ENCODE results near the gene SCCPDH. TPM values are rescaled to one million over a fixed set of nuclear protein-coding genes. Genes with fewer than 3 reads are reported as not detected.

The SCCPDH gene
- total RNA-seq, 1 donor = 65.2 TPM

GRCh38 chr1:246695136-246695535 lies 29.1 kb upstream of the SCCPDH start:
- no peak overlapping the region for H3K4me3 ChIP-seq (ENCODE audit: low read depth, low read length)
- no peak for TF ChIP-seq CTCF (IDR thresholded peaks at IDR 0.05; ENCODE audit: insufficient read depth, low read depth, low read length)
- DNase-seq (ENCODE audit: low read depth) = no peak

DNA sequence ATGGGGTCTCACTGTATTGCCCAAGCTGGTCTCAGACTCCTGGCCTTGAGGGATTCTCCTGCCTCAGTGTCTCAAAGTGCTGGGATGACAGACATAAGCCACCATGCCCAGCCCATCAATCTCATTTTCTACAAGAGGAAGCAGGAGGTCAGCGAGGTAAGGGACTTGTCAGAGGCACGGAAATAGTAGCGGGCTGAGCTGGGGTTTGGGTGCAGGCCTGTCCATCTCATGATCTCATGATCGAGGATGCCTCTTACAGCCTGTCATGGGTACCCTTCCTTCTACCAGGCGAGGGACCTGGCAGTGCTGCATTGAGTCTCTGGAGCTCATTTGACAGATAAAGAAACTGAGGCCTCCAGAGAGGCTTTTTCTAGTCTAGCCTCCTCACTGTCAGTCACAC lies 28.5 kb upstream of the SCCPDH start:
- no peak overlapping the region for H3K4me3 ChIP-seq (ENCODE audit: low read depth, low read length)
- no peak for DNase-seq (ENCODE audit: low read depth)
- no peak for TF ChIP-seq CTCF (IDR thresholded peaks at IDR 0.05; ENCODE audit: insufficient read depth, low read depth, low read length)

- no peak for DNase-seq (ENCODE audit: low read depth)
- peak overlapping the region; percentile 44 for H3K4me3 ChIP-seq (ENCODE audit: low read depth, low read length)
- no peak for TF ChIP-seq CTCF (IDR thresholded peaks at IDR 0.05; ENCODE audit: insufficient read depth, low read depth, low read length)
Observed at GRCh38 chr1:246698466-246699094, 25.6 kb upstream of the SCCPDH start.

DNA sequence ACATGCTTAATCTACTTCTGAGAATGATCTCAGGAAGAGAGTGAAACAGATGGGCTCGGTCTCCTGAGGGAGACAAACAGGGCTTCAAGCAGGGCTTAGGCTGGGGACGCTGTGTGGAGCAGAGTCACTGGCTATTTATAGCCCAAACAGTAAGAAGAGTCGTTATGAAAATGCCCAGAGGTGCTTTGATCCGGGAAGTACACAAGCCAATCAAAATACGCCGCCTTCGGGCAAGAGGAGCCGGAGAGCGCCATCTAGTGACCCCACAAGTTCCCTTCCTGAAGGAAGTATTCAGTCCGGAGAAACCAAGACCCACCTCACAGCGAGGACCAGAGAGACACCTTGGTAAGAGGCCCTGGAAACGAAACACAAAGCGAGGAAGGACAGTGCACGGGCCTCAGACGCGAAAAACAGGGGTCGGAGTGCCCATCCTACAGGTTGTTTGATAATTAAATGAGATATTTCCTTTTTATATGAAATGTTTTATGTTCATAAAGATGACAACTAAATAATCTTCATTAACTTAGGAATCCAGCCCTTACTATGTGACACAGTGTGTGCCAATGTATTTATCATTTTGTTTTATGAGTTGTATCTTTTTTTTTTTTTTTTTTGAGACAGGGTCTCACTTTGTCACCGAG lies 25.0 kb upstream of the SCCPDH start:
- peak; percentile 97 for DNase-seq (ENCODE audit: low read depth)
- H3K4me3 ChIP-seq (ENCODE audit: low read depth, low read length) = peak overlapping the region; percentile 44
- TF ChIP-seq CTCF (IDR thresholded peaks at IDR 0.05; ENCODE audit: insufficient read depth, low read depth, low read length) = peak; percentile 84

- no peak for TF ChIP-seq CTCF (IDR thresholded peaks at IDR 0.05; ENCODE audit: insufficient read depth, low read depth, low read length)
- no peak overlapping the region for H3K4me3 ChIP-seq (ENCODE audit: low read depth, low read length)
- DNase-seq (ENCODE audit: low read depth) = no peak
Observed at GRCh38 chr1:246703581-246703980, 20.6 kb upstream of the SCCPDH start.

GRCh38 chr1:246705368-246705767 lies 18.8 kb upstream of the SCCPDH start:
- TF ChIP-seq CTCF (IDR thresholded peaks at IDR 0.05; ENCODE audit: insufficient read depth, low read depth, low read length) = no peak
- no peak overlapping the region for H3K4me3 ChIP-seq (ENCODE audit: low read depth, low read length)
- peak; percentile 97 for DNase-seq (ENCODE audit: low read depth)
